NK-92 (cell line): ENCODE data around the gene LPIN1.
"Not testable (repeated sequence)": the region's sequence is repeated elsewhere in the genome, so short reads cannot be mapped to it uniquely, and the experiment has no call there.

Experiments used
- DNase-seq: peaks from one replicate; lab custom pipeline; 2025; ENCODE audit not compliant: unreplicated experiment; lab: John Stamatoyannopoulos, UW

Gene LPIN1

GRCh38 chr2:11713815-11714214 is 32.6 kb upstream of the LPIN1 start:
- no peak for DNase-seq

GRCh38 chr2:11715987-11716652 is 30.3 kb upstream of the LPIN1 start:
- no peak for DNase-seq

GRCh38 chr2:11716689-11717321 is 29.6 kb upstream of the LPIN1 start:
- DNase-seq, result no peak

GRCh38 chr2:11717623-11718022 is 28.8 kb upstream of the LPIN1 start:
- no peak for DNase-seq

GRCh38 chr2:11718606-11719005 is 27.8 kb upstream of the LPIN1 start:
- DNase-seq, result no peak

GRCh38 chr2:11719230-11719977 is 27.0 kb upstream of the LPIN1 start:
- no peak for DNase-seq

GRCh38 chr2:11720752-11721151 is 25.7 kb upstream of the LPIN1 start:
- DNase-seq, result no peak

- DNase-seq, result no peak
These were observed 24.0 kb upstream of the LPIN1 start for GRCh38 chr2:11722292-11723060.

GRCh38 chr2:11723061-11723371 is 23.4 kb upstream of the LPIN1 start:
- no peak for DNase-seq

GRCh38 chr2:11724151-11724550 is 22.3 kb upstream of the LPIN1 start:
- DNase-seq, result no peak

GRCh38 chr2:11726384-11726783 is 20.0 kb upstream of the LPIN1 start:
- DNase-seq, result no peak

- DNase-seq, result no peak
These were observed 16.8 kb upstream of the LPIN1 start for GRCh38 chr2:11729362-11730212.

GRCh38 chr2:11731214-11731984 is 15.0 kb upstream of the LPIN1 start:
- not testable (repeated sequence) for DNase-seq

GRCh38 chr2:11732587-11732986 is 13.8 kb upstream of the LPIN1 start:
- DNase-seq, result no peak

- DNase-seq, result not testable (repeated sequence)
These were observed 8.6 kb upstream of the LPIN1 start for GRCh38 chr2:11737852-11738251.

GRCh38 chr2:11738589-11739436 is 7.6 kb upstream of the LPIN1 start:
- DNase-seq, result no peak

- DNase-seq, result no peak
These were observed 5.7 kb upstream of the LPIN1 start for GRCh38 chr2:11740723-11741122.

- no peak for DNase-seq
These were observed 4.1 kb upstream of the LPIN1 start for GRCh38 chr2:11742317-11742701.

GRCh38 chr2:11742702-11743357 is 3.6 kb upstream of the LPIN1 start:
- DNase-seq, result no peak
